GM08714 (cell line): ENCODE data around the gene ANKRD16.

Experiments used
- H3K4me3 ChIP-seq: fragments of 200-500 bp; sonication (Bioruptor generic); 2 replicates; pipeline ENCODE4 v1.5.1; 2014; ENCODE audit warnings: mild to moderate bottlenecking, low read length, inconsistent platforms
- ZNF274 ChIP-seq: IDR thresholded peaks from 2 replicates; pipeline ENCODE4 v1.6.1; 2012; ENCODE audit warnings: mild to moderate bottlenecking, low read depth, low read length

Gene ANKRD16

DNA sequence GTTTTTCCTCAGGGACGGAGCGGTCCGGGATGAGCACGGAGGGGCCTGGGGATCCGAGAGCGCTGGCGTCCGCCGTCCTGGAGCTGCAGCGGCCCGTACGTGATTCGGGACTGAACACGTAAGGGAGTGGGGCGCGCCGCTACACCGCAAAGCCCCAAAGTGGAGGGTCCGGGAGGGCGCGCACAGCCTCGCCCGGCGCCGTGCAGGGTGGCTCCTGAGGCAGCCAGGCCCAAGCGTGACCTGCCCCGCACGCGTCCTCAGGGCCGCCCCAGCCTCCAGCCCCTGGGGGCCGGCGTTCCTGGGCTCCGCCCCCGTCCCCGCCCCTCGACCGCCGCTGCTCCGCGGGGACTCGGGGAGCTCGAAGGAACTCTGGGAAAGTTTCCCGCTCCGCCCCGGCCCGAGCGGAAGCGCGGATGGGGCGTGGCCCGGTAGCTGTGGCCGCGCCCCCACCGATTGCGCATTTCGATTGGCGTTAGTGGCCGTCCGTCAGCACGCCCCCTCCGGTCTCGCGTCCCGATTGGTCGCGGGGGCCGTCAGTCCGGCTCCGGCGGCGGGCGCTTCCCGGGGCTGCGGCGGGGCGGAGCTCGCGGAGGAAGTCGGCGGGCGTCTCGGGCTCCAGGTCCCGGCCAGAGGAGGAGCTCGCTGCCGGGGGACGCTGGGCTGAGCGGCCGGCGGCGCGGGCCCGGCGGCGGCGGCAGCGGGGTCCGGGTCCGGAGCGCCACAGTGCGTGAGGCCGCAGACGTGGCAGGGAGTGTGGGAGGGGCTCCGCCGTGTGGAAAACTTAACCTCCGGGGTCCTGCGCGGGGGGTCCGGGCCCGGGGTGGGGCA lies at the start of gene ANKRD16, which contains the start of gene FBH1:
Gene ANKRD16, minus strand, starts transcription at position 270 of the 828 bp plus-strand sequence. CDS start 539 bp downstream, outside the sequence.
Gene FBH1, plus strand, starts transcription at position 620 of the 828 bp plus-strand sequence. Its CDS starts 103 bp downstream, at position 723.
- peak within 1 kb of the TSS; percentile 97 for H3K4me3 ChIP-seq
- no peak for TF ChIP-seq ZNF274

- TF ChIP-seq ZNF274 = no peak
- H3K4me3 ChIP-seq = no peak overlapping the region
Measured at GRCh38 chr10:5938291-5938690, 48.6 kb upstream of the ANKRD16 start.

- no peak for TF ChIP-seq ZNF274
- no peak overlapping the region for H3K4me3 ChIP-seq
Measured at GRCh38 chr10:5937016-5937415, 47.3 kb upstream of the ANKRD16 start.

GRCh38 chr10:5935628-5936027 lies 45.9 kb upstream of the ANKRD16 start:
- H3K4me3 ChIP-seq = no peak overlapping the region

GRCh38 chr10:5933909-5934546 lies 44.3 kb upstream of the ANKRD16 start:
- TF ChIP-seq ZNF274 = no peak
- H3K4me3 ChIP-seq = no peak overlapping the region

More at GRCh38 chr10:5935628-5936027, 45.9 kb upstream of the ANKRD16 start:
- TF ChIP-seq ZNF274 = no peak

GRCh38 chr10:5932345-5932744 lies 42.7 kb upstream of the ANKRD16 start:
- TF ChIP-seq ZNF274 = no peak
- no peak overlapping the region for H3K4me3 ChIP-seq

DNA sequence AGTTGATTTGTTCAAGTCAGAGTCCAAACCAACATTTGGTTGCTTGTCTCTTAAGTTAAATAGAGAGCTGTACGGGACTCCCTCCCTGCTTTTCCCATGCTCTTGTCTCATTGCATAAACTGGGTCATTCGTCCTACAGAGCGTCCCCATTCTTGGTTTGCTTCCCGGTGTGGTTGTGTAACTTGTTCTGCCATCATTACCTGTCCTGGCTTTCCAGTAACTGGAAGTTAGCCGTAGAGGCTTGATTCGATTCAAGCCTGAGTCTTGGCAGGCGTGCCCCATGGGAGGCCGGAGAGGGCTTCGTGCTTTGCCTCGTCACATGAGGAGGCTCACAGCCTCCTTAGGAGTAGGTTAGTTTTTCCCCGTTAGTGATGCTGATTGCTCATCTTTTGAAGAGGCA lies 40.6 kb upstream of the ANKRD16 start:
- TF ChIP-seq ZNF274 = no peak
- H3K4me3 ChIP-seq = no peak overlapping the region

DNA sequence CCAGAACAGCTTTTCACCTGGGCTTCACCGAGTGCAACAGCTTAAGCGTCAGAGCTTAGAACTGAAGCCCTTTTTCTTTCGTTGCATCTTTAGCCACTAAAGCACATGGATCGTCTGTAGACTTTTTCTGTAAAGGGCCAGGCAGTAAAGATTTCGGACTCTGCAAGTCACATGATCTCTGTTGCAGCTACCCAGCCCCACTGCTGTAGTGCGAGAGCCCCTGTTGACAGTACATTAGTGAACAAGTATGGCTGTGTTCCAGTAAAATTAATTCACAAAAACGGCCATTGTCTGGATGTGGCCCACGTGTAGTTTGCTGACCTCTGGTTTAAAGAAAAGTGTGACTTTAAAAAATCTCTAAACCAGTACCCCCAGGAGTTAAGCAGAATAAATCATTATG lies 39.7 kb upstream of the ANKRD16 start:
- no peak overlapping the region for H3K4me3 ChIP-seq
- 0 out of 2 replicates have a peak, but pooled peaks have one; percentile 15 for TF ChIP-seq ZNF274

- no peak overlapping the region for H3K4me3 ChIP-seq
- TF ChIP-seq ZNF274 = no peak
Measured at GRCh38 chr10:5927306-5927705, 37.6 kb upstream of the ANKRD16 start.

DNA sequence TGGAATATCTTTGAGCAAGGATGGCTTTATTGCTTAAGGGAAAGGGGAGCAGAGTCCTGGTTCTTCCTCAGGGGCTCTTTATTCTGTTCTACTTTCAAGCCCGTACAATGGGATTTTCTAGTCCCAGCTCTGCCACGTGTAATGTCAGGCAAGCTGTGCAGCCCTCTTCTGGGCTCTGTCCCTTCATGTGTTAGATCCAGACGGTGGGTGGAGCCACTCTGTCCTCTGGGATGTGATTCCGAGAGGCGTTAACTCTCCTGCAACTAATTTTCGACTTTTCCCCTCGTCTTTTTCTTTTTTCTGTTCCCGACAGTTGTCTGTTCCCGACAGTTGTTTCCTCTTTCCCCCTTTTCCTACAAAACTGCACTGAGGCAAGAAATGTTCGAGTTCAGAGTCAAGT lies 35.2 kb upstream of the ANKRD16 start:
- H3K4me3 ChIP-seq = no peak overlapping the region

DNA sequence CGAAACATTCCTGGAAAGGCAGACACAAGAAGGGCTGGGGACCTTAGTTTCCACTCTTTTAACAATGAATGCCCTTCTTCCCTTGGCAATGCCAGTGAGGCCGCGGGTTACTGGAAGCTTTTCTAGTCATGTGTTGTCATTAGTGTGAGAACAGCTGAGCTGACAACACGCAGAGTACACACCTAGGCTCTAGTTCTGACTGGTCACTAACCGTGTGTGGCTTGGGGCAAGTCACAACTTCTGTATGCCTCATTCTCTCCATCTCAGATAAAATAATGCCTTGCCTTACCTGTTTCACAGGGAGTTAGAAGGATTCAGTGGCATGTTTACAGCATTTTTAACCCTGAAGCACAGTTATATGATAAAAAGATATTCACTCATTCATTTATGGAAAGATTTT lies 32.1 kb upstream of the ANKRD16 start:
- no peak for TF ChIP-seq ZNF274

More for the DNA sequence above, 35.2 kb upstream of the ANKRD16 start:
- no peak for TF ChIP-seq ZNF274

DNA sequence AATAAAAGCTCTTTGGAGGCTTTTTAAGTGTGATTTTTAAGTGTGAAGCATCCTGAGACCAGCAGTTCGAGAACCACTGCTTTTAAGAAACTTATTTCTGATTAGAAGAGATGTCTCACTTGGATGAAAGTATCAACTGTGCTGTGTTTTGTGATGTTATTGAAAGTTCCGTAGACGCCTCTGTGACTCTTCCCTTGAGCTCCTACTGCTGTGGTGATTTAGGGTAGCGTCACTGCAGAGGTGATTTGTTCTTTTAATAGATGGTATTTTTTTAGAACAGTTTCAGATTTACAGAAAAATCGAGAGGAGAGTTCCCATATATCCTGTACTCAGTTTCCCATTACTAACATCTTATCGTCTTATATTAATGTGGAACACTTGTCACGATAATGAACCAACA lies 29.9 kb upstream of the ANKRD16 start:
- no peak overlapping the region for H3K4me3 ChIP-seq
- no peak for TF ChIP-seq ZNF274

More for the DNA sequence above, 32.1 kb upstream of the ANKRD16 start:
- H3K4me3 ChIP-seq = no peak overlapping the region

DNA sequence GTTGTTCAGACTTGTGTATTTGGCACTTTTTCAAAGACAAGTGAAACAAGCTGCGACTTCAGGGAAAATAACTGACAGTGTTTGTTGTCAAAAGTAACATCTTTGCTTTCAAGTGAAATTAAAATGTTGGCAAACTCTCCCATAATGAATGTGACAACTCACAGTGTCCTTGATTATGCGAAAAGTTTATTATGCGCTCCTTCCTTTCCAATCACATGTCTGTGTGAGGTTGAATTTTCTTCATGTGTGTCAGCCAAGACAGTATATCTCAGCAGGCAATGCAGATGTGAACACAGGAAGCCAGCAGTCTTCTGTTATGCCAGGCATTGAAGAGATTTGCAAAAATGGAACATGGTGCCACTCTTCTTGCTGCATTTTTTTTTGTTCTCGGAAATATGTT lies 29.1 kb upstream of the ANKRD16 start:
- no peak overlapping the region for H3K4me3 ChIP-seq
- no peak for TF ChIP-seq ZNF274

DNA sequence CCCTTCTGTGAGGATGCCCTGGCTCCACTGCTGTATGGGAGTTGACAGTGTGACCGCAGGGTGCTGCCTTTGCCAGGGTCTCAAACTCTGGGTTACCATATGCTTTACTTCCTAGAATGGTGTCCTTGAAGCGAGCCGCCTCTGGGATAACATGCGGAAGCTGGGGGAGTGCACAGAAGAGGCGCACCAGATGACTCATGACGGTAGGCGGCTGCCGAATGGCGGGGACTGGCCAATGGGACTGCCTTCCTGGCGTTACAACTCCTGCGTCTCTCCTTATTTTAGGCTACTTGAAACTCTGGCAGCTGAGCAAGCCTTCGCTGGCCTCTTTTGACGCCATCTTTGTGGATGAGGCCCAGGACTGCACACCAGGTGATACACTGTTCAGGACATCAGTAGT lies 27.6 kb upstream of the ANKRD16 start:
- no peak for TF ChIP-seq ZNF274
- no peak overlapping the region for H3K4me3 ChIP-seq

GRCh38 chr10:5915451-5915850 lies 25.8 kb upstream of the ANKRD16 start:
- no peak for TF ChIP-seq ZNF274
- H3K4me3 ChIP-seq = no peak overlapping the region
